Suprapubic skin (tissue), 4 donors: ENCODE results near the gene BUD23. TPM values are rescaled to one million over a fixed set of nuclear protein-coding genes. Genes with fewer than 3 reads are reported as not detected.

Source experiments
- DNase-seq, 2 donors: peaks; one replicate each; pipeline ENCODE4 v3.0.0-alpha.2; 2019; ENCODE audit warnings: low spot score in 2 of 2
- H3K27ac ChIP-seq: fragments of 200-600 bp; sonication (generic); one replicate; pipeline ENCODE4 v1.5.1; 2019
- H3K27me3 ChIP-seq: fragments of 200-600 bp; sonication (generic); one replicate; pipeline ENCODE4 v1.5.1; 2019
- H3K36me3 ChIP-seq: fragments of 200-600 bp; sonication (generic); one replicate; pipeline ENCODE4 v1.5.1; 2019
- H3K4me1 ChIP-seq: fragments of 200-600 bp; sonication (generic); one replicate; pipeline ENCODE4 v1.5.1; 2019
- H3K4me3 ChIP-seq: fragments of 200-600 bp; sonication (generic); one replicate; pipeline ENCODE4 v1.5.1; 2019; ENCODE audit warnings: mild to moderate bottlenecking
- H3K9me3 ChIP-seq: fragments of 200-600 bp; sonication (generic); one replicate; pipeline ENCODE4 v1.5.1; 2019
- CTCF ChIP-seq, 2 donors: fragments of 200-600 bp in 1 of 2; fragments of 450-650 bp in 1 of 2; sonication (generic) in 1 of 2; IDR thresholded peaks; one replicate each; pipeline ENCODE4 v1.5.1; 2016 to 2019; ENCODE audit warnings: antibody characterized with exemption in 2 of 2, mild to moderate bottlenecking in 1 of 2, moderate library complexity in 1 of 2
- EP300 ChIP-seq: sonication (generic); formaldehyde crosslinking; IDR thresholded peaks from one replicate; pipeline ENCODE4 v1.6.1; 2017; ENCODE audit warnings: antibody characterized with exemption
- POLR2A ChIP-seq, 2 donors: fragments of 450-650 bp; IDR thresholded peaks; one replicate each; pipeline ENCODE4 v1.6.1; 2017; ENCODE audit warnings: antibody characterized with exemption in 2 of 2, mild to moderate bottlenecking in 2 of 2, moderate library complexity in 2 of 2
- POLR2AphosphoS5 ChIP-seq, 3 donors: sonication (generic); formaldehyde crosslinking; IDR thresholded peaks; one replicate each; pipeline ENCODE4 v1.6.1; 2017; ENCODE audit warnings: antibody characterized with exemption in 3 of 3
- WGBS: methylation state at CpG from one replicate; pipeline ENCODE4 v1.1.5; 2018; 5-methylcytosine and 5-hydroxymethylcytosine counted together
- total RNA-seq, 4 donors: library from RNA; depleted of rRNA; stranded (reverse); fragments of >200 nt; gene quantifications; one replicate each; pipeline ENCODE4 v1.1.0, GENCODE V29; 2016

The BUD23 gene
- total RNA-seq, 4 donors from 2014 or later, result 48.1 to 65.8 (median 53.8) TPM

DNA sequence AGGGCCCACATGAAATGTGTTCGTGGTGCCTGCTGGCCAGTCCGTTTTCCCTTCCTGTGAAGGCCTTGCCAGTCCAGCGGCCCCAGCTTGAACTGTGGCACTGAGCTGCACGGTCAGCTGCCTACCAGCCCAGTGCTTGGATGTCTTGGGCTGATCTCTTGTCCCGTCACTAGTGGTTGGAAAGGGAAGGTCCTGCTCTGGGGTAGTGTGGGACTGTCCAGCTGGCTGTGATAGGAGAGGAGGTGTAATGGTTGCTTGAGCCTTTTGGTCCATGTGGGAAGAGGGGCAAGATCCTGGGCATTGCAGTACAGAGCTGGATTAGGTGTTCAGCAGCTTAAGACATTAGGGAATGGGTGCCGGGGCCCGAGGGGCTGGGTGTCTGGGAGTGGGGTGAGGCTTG is 15.0 kb downstream of the BUD23 start:
- Histone ChIP-seq H3K9me3 (no peaks in the 10 kb centered on the region), H3K27ac (no peak overlapping the region), H3K4me1 (no peaks in the 10 kb centered on the region), H3K36me3 (peaks cover 83% of the 10 kb centered on the region), H3K4me3 (no peak overlapping the region), H3K27me3 (no peaks in the 10 kb centered on the region)
- no peak for DNase-seq
- WGBS, result 96% methylated on average over 6 of the region's 7 CpGs
- TF ChIP-seq CTCF (IDR thresholded peaks at IDR 0.05) (no peak), POLR2A (IDR thresholded peaks at IDR 0.05) (no peak), POLR2AphosphoS5 (IDR thresholded peaks at IDR 0.05) (no peak), EP300 (no peak)

DNA sequence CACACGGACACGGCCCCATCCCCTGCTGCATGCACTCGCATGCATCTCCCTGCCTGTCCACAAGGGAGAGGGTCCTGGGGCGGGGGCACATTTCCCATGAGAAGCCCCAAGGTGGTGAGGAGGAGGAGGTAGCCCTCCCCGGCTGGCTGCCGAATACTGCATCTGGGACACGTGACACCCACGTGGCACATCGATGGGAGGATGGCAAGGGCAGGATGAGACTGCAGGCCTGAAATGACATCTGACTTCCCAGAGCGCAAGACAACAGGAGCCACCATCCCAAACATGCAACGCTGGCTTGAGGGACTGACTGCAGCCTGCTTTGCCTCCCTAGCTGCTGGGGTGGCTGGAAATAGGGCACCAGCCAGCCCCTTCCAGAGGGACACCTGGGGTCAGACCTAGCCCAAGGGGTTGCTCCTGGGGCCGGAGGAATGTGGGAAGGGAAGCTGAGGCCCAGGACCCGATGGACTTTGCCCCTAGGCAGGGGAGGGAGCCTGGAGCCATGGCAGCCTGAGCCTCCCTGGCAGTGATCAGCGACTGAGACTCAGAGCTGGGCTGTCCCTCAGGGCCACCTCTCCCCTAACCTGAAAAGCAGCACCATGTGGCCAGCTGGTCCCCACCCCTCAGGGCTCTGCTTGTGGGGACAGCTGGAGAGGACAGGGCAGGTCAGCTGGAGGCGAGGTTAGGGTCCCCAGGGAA is 16.1 kb downstream of the BUD23 start:
- Histone ChIP-seq H3K4me1 (peaks cover 10% of the 10 kb centered on the region), H3K4me3 (no peak overlapping the region), H3K27me3 (no peaks in the 10 kb centered on the region), H3K27ac (no peak overlapping the region), H3K36me3 (peaks cover 72% of the 10 kb centered on the region), H3K9me3 (no peaks in the 10 kb centered on the region)
- 80% methylated on average over 5 of the region's 15 CpGs for WGBS
- no peak for TF ChIP-seq EP300
- no peak for TF ChIP-seq POLR2A (IDR thresholded peaks at IDR 0.05)
- no peak for TF ChIP-seq CTCF (IDR thresholded peaks at IDR 0.05)
- no peak for TF ChIP-seq POLR2AphosphoS5 (IDR thresholded peaks at IDR 0.05)
- no peak for DNase-seq

DNA sequence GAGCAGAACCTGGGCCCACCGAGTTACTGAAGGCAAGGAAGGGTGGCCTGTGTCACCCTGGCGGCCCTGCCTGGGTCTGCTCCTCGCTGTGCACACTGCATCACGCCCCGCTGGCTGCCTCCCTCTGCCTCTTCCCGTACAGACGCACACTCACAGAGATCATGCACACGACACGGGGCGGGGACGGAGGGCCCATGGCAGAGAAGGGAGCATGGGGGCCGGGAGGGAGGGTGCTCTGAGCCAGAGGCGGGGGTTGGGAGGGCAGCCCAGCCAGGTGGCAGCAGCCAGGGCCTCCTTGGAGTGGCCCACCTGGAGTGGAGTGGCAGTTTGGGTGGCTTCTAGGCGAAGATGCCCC is 16.6 kb downstream of the BUD23 start:
- Histone ChIP-seq H3K27ac (no peak overlapping the region), H3K27me3 (no peaks in the 10 kb centered on the region), H3K4me3 (no peak overlapping the region), H3K4me1 (peaks cover 15% of the 10 kb centered on the region), H3K36me3 (peaks cover 67% of the 10 kb centered on the region), H3K9me3 (no peaks in the 10 kb centered on the region)
- no peak for TF ChIP-seq CTCF (IDR thresholded peaks at IDR 0.05)
- TF ChIP-seq POLR2AphosphoS5 (IDR thresholded peaks at IDR 0.05), result no peak
- no peak for TF ChIP-seq EP300
- no peak for TF ChIP-seq POLR2A (IDR thresholded peaks at IDR 0.05)
- no peak for DNase-seq
- WGBS, result 78% methylated on average over 9 of the region's 14 CpGs

DNA sequence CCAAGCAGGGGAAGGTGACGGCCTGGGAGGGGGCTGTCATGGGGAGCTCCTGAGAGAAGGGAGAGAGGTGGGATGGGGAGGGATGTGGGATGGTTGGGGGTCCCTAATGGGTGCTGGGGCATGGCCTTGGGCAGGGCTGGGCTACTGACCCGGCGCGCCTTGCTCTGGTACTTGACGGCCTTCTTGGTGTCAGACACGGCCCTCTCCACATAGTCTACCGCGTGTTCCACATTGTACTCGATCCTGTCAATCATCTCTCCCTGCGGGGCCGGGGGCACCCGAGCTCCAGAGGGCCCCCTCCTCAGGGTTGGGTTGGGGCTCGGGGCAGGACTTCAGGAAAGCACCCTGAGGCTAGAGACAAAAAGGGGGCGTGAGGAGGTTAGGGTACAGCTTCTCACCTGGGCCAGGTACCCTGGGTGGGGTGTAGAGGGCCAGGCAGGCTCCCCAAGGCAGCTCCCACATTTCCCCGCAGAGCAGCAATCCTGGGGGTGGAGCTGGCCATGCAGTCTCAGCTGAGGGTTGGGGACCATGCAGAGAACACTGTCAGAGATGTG is 17.3 kb downstream of the BUD23 start:
- Histone ChIP-seq H3K27ac (no peak overlapping the region), H3K36me3 (peaks cover 61% of the 10 kb centered on the region), H3K27me3 (no peaks in the 10 kb centered on the region), H3K9me3 (no peaks in the 10 kb centered on the region), H3K4me1 (peaks cover 21% of the 10 kb centered on the region), H3K4me3 (no peak overlapping the region)
- WGBS, result 91% methylated on average over 12 of the region's 15 CpGs
- TF ChIP-seq POLR2AphosphoS5 (IDR thresholded peaks at IDR 0.05), result no peak
- TF ChIP-seq CTCF (IDR thresholded peaks at IDR 0.05), result no peak
- TF ChIP-seq EP300, result no peak
- no peak for TF ChIP-seq POLR2A (IDR thresholded peaks at IDR 0.05)
- no peak for DNase-seq

GRCh38 chr7:73701357-73701995 is 18.1 kb downstream of the BUD23 start:
- H3K27ac ChIP-seq, result no peak overlapping the region
- TF ChIP-seq CTCF (IDR thresholded peaks at IDR 0.05) (peak in 1 of 2 donors; percentile 46), POLR2A (IDR thresholded peaks at IDR 0.05) (no peak)
- no peak for DNase-seq

More at GRCh38 chr7:73701357-73701995, 18.1 kb downstream of the BUD23 start:
- Histone ChIP-seq H3K36me3 (peaks cover 52% of the 10 kb centered on the region), H3K4me1 (peaks cover 21% of the 10 kb centered on the region), H3K9me3 (no peaks in the 10 kb centered on the region), H3K4me3 (no peak overlapping the region), H3K27me3 (no peaks in the 10 kb centered on the region)
- 72% methylated on average over 13 of the region's 13 CpGs for WGBS
